SK-N-SH (cell line): ENCODE results near the gene ST7. TPM values are rescaled to one million over a fixed set of nuclear protein-coding genes. Genes with fewer than 3 reads are reported as not detected.
"Not testable (repeated sequence)": the region's sequence is repeated elsewhere in the genome, so short reads cannot be mapped to it uniquely, and the experiment has no call there.

Experiments
- CTCF ChIA-PET: fragments of 300-600, 350-600 bp; formaldehyde crosslinking; extraction: SDS; loops from one replicate; lab custom pipeline; 2021; lab: Yijun Ruan, JAX
- POLR2A ChIA-PET: fragments of 350-600 bp; sonication (Branson Sonifier 250); formaldehyde crosslinking; extraction: SDS; loops from one replicate; lab custom pipeline; 2020; ENCODE audit warnings: antibody characterized with exemption, inconsistent platforms; lab: Yijun Ruan, JAX
- DNase-seq: peaks from one replicate; pipeline ENCODE4 v3.0.0; 2012
- H2AFZ ChIP-seq: fragments of 200-600 bp; sonication (generic); 2 replicates; pipeline ENCODE4 v1.8.1; 2016; ENCODE audit warnings: antibody characterized with exemption, mild to moderate bottlenecking, low read depth
- H3F3A ChIP-seq: fragments of 200-600 bp; sonication (generic); replicated peaks from 2 replicates; pipeline ENCODE3; 2016; ENCODE audit warnings: antibody characterized with exemption, mild to moderate bottlenecking; ENCODE audit not compliant: insufficient read depth
- H3K27ac ChIP-seq, 2 experiments: fragments of 200-500 bp in 1 of 2; fragments of 200-600 bp in 1 of 2; sonication (Bioruptor generic) in 1 of 2; sonication (generic), shearing (Covaris generic) in 1 of 2; 2 replicates each; pipeline versions ENCODE4 v1.5.1 to v1.6.1; 2014 to 2016; ENCODE audit warnings: low read depth in 2 of 2, inconsistent platforms in 1 of 2, low read length in 1 of 2, mild to moderate bottlenecking in 1 of 2, mixed read lengths in 1 of 2
- H3K27me3 ChIP-seq: fragments of 200-600 bp; sonication (generic), shearing (Covaris generic); 2 replicates; pipeline ENCODE4 v1.6.1; 2016; ENCODE audit warnings: mixed run types; ENCODE audit not compliant: insufficient read depth
- H3K36me3 ChIP-seq, 2 experiments: fragments of 200-500 bp in 1 of 2; fragments of 200-600 bp in 1 of 2; sonication (Bioruptor generic) in 1 of 2; sonication (generic) in 1 of 2; replicated peaks in 1 of 2; 2 replicates each; pipeline versions ENCODE3 to v1.5.1; 2014 to 2016; ENCODE audit warnings: low read length in 1 of 2, mild to moderate bottlenecking in 1 of 2; ENCODE audit not compliant: insufficient read depth in 2 of 2, control insufficient read depth in 1 of 2
- H3K4me1 ChIP-seq, 2 experiments: fragments of 200-500 bp in 1 of 2; fragments of 200-600 bp in 1 of 2; sonication (Bioruptor generic) in 1 of 2; sonication (generic), shearing (Covaris generic) in 1 of 2; 2 replicates each; pipeline versions ENCODE4 v1.5.1 to v1.6.1; 2014 to 2016; ENCODE audit warnings: low read depth in 1 of 2, low read length in 1 of 2, mixed run types in 1 of 2; ENCODE audit not compliant: insufficient read depth in 2 of 2, control insufficient read depth in 1 of 2
- H3K4me2 ChIP-seq: fragments of 200-600 bp; sonication (generic), shearing (Covaris generic); 2 replicates; pipeline ENCODE4 v1.6.1; 2017; ENCODE audit warnings: mixed run types
- H3K4me3 ChIP-seq, 2 experiments: fragments of 200-500 bp in 1 of 2; fragments of 200-600 bp in 1 of 2; sonication (Bioruptor generic) in 1 of 2; sonication (generic), shearing (Covaris generic) in 1 of 2; 2 replicates each; pipeline versions ENCODE4 v1.5.1 to v1.8.1; 2014 to 2016; ENCODE audit warnings: low read depth in 2 of 2, inconsistent platforms in 1 of 2, low read length in 1 of 2, mild to moderate bottlenecking in 1 of 2, mixed read lengths in 1 of 2, moderate library complexity in 1 of 2
- H3K79me2 ChIP-seq: fragments of 200-600 bp; sonication (generic); 2 replicates; pipeline ENCODE4 v1.8.1; 2017; ENCODE audit warnings: mild to moderate bottlenecking; ENCODE audit not compliant: insufficient read depth
- H3K9ac ChIP-seq: fragments of 200-600 bp; sonication (generic); 2 replicates; pipeline ENCODE4 v1.6.1; 2017; ENCODE audit warnings: mixed run types
- H3K9me2 ChIP-seq: fragments of 200-600 bp; sonication (generic); 2 replicates; pipeline ENCODE4 v1.6.1; 2017; ENCODE audit warnings: mixed run types
- H3K9me3 ChIP-seq: fragments of 200-600 bp; sonication (generic); 2 replicates; pipeline ENCODE4 v1.6.1; 2017; ENCODE audit warnings: mixed run types, mild to moderate bottlenecking, moderate library complexity
- H4K20me1 ChIP-seq: fragments of 200-600 bp; sonication (generic); 2 replicates; pipeline ENCODE4 v1.6.1; 2017; ENCODE audit warnings: mild to moderate bottlenecking, mixed run types; ENCODE audit not compliant: insufficient read depth
- CHD2 ChIP-seq: fragments of 150-350 bp; IDR thresholded peaks from 2 replicates; pipeline ENCODE4 v1.6.1; 2018; ENCODE audit warnings: low read length; ENCODE audit not compliant: partially characterized antibody
- ELF1 ChIP-seq: IDR thresholded peaks from 2 replicates; pipeline ENCODE4 v1.4.0; 2012
- FOSL2 ChIP-seq: IDR thresholded peaks from 2 replicates; pipeline ENCODE4 v1.4.0; 2012; ENCODE audit warnings: low read depth, mild to moderate bottlenecking, moderate library complexity, borderline replicate concordance
- FOXM1 ChIP-seq: IDR thresholded peaks from 2 replicates; pipeline ENCODE4 v1.4.0; 2012; ENCODE audit warnings: low read depth, mild to moderate bottlenecking
- JUND ChIP-seq: IDR thresholded peaks from 2 replicates; pipeline ENCODE4 v1.4.0; 2012
- RAD21 ChIP-seq: IDR thresholded peaks from 2 replicates; pipeline ENCODE4 v1.6.1; 2012; ENCODE audit warnings: mild to moderate bottlenecking, low read length
- RCOR1 ChIP-seq: fragments of 150-350 bp; IDR thresholded peaks from 2 replicates; pipeline ENCODE4 v1.6.1; 2017; ENCODE audit warnings: antibody characterized with exemption, low read length
- WGBS: methylation state at CpG from one replicate; pipeline ENCODE4 v1.1.6; 2017; ENCODE audit warnings: low lambda C conversion rate; 5-methylcytosine and 5-hydroxymethylcytosine counted together
- polyA plus RNA-seq, 3 experiments: library from polyadenylated mRNA; depleted of rRNA; stranded (reverse); fragments of >200 nt; gene quantifications; 2 replicates each; pipeline ENCODE4 v1.2.3, GENCODE V29; 2012
- TF ChIP-seq, protein P1 (sequence below): IDR thresholded peaks from 2 replicates; pipeline ENCODE4 v1.6.1; 2012; ENCODE audit warnings: mild to moderate bottlenecking, low read depth, low read length, moderate library complexity
- TF ChIP-seq, protein P2 (sequence below): IDR thresholded peaks from 2 replicates; pipeline ENCODE4 v1.4.0; 2012; ENCODE audit warnings: low read depth, borderline replicate concordance
- TF ChIP-seq, protein P3 (sequence below): IDR thresholded peaks from 2 replicates; pipeline ENCODE4; 2012

ST7 gene
- polyA plus RNA-seq, 1 of the 3 experiments (the other 2 are of a cell fraction) = 23.5 TPM

DNA sequence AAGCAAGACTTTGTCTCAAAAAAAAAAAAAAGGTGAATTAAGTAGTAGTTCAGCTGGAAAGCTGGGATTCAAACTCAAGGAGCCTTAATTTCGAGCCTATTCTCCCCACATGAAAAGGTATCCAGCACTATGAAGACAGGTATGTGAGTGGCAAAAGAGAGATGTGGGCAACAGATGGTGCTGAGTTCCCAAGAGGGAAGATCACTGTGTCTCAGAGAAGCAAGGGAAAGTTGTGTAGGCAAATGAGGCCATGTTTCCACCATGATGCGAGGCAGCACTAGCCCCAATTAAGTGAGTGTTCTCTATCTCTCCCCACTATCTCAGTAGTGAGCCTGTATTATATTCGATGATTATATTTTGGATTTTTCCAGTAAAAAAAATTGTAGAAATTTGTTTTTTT, 19.8 kb upstream of the ST7 start:
- POLR2A ChIA-PET = no interaction called here
- Histone ChIP-seq H4K20me1 (no peaks in the 10 kb centered on the region), H3F3A (peaks cover under 1% of the 10 kb centered on the region)
- 89% methylated on average over 3 of the region's 3 CpGs for WGBS
- TF ChIP-seq RAD21 (no peak), RCOR1 (no peak), ELF1 (no peak), CHD2 (no peak)
- TF ChIP-seq, all 33 proteins: peak for 0
- Histone ChIP-seq H2AFZ (no peak overlapping the region), H3K9ac (no peak overlapping the region), H3K4me2 (no peak overlapping the region), H3K4me1 (no peaks in the 10 kb centered on the region), H3K27me3 (no peaks in the 10 kb centered on the region), H3K9me2 (no peaks in the 10 kb centered on the region), H3K79me2 (no peaks in the 10 kb centered on the region), H3K9me3 (no peaks in the 10 kb centered on the region), H3K4me3 (no peak overlapping the region), H3K36me3 (no peaks in the 10 kb centered on the region), H3K27ac (no peak overlapping the region)
- no peak for DNase-seq
- CTCF ChIA-PET = interaction anchor here (1.0 to 13.4 kb wide), 8 partner anchors 14 to 526 kb away, joined by 3 to 219 read pairs (median 7); no protein-coding TSS in a partner anchor

DNA sequence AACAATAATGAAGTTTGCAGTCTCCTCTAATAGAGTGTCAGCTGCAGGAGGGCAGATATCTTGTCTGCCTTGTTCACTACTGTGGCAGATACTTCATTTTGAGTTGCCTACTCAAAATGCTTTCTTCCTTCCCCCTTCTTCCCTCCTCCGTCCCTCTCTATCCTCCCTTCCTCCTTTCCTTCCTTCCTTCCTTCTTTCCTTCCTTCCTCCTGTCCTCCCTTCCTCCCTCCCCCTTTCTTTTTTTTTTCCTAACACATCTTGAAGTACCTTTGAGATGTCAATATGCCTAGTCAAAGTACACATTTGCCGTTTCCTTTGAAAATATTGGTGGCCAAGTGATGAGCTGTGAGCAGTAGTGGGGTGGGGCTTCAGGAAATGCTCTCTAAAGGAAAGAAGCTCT, 18.7 kb upstream of the ST7 start:
- ChIA-PET CTCF (interaction anchor here (0.7 to 13.4 kb wide), 5 partner anchors 13 to 187 kb away, joined by 3 to 219 read pairs (median 4); partner anchors contain the start of gene ST7), POLR2A (no interaction called here)
- no peak for DNase-seq
- H3K9ac ChIP-seq = no peak overlapping the region
- no peaks in the 10 kb centered on the region for H3K4me1 ChIP-seq
- no peaks in the 10 kb centered on the region for H4K20me1 ChIP-seq
- H3K4me3 ChIP-seq = no peak overlapping the region
- H3K27ac ChIP-seq = no peak overlapping the region
- no peaks in the 10 kb centered on the region for H3K36me3 ChIP-seq
- H3K27me3 ChIP-seq = no peaks in the 10 kb centered on the region
- H3F3A ChIP-seq = no peaks in the 10 kb centered on the region
- 79% methylated on average over 2 of the region's 2 CpGs for WGBS
- no peaks in the 10 kb centered on the region for H3K9me2 ChIP-seq
- H3K79me2 ChIP-seq = no peaks in the 10 kb centered on the region
- H3K4me2 ChIP-seq = no peak overlapping the region
- no peak overlapping the region for H2AFZ ChIP-seq
- H3K9me3 ChIP-seq = no peaks in the 10 kb centered on the region
- TF ChIP-seq JUND (no peak), FOXM1 (no peak)

DNA sequence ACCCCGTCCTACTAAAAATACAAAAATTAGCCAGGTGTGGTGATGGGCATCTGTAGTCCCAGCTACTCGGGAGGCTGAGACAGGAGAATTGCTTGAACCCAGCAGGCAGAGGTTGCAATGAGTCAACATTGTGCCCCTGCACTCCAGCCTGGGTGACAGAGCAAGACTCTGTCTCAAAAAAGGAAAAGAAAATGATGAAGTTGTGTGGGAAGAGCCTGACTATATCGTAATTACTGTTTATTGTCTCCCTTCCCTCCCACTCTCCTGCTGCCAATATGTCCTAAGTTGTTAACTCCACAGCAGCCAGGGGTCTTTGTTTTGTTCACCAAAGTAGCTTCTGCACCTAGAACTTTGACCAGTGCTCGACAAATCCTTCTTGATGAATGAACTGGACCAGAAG, 16.5 kb upstream of the ST7 start:
- H2AFZ ChIP-seq, H3K4me1 ChIP-seq, H3K9me2 ChIP-seq, H3K9me3 ChIP-seq, H3K36me3 ChIP-seq, CTCF ChIA-PET, POLR2A ChIA-PET, H3K27me3 ChIP-seq, H3F3A ChIP-seq, H4K20me1 ChIP-seq, H3K4me3 ChIP-seq, H3K9ac ChIP-seq, H3K4me2 ChIP-seq, H3K27ac ChIP-seq, H3K79me2 ChIP-seq, DNase-seq: not testable (repeated sequence)
- WGBS = 67% methylated on average over 4 of the region's 4 CpGs

DNA sequence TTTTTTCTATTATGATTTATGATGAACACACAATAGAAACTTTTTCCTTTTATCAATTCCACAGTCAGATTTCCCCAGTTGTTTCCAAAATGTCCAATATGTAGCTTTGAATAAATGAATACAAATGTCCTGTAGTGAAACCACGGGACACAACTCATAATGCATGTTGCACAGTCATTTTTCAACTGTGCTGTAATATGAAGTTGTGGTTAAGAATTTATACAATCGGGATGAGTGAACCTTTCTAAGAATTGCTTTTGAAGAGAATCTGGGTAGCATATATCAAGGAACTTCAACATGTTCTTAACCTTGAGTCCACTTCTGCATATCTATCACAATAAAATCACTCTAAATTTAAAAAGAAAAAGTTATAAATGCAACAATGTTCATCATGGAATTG, 14.6 kb upstream of the ST7 start:
- H3K4me1 ChIP-seq = no peaks in the 10 kb centered on the region
- no peaks in the 10 kb centered on the region for H3K36me3 ChIP-seq
- no peak overlapping the region for H2AFZ ChIP-seq
- no peak overlapping the region for H3K9ac ChIP-seq
- TF ChIP-seq, protein P1, sequence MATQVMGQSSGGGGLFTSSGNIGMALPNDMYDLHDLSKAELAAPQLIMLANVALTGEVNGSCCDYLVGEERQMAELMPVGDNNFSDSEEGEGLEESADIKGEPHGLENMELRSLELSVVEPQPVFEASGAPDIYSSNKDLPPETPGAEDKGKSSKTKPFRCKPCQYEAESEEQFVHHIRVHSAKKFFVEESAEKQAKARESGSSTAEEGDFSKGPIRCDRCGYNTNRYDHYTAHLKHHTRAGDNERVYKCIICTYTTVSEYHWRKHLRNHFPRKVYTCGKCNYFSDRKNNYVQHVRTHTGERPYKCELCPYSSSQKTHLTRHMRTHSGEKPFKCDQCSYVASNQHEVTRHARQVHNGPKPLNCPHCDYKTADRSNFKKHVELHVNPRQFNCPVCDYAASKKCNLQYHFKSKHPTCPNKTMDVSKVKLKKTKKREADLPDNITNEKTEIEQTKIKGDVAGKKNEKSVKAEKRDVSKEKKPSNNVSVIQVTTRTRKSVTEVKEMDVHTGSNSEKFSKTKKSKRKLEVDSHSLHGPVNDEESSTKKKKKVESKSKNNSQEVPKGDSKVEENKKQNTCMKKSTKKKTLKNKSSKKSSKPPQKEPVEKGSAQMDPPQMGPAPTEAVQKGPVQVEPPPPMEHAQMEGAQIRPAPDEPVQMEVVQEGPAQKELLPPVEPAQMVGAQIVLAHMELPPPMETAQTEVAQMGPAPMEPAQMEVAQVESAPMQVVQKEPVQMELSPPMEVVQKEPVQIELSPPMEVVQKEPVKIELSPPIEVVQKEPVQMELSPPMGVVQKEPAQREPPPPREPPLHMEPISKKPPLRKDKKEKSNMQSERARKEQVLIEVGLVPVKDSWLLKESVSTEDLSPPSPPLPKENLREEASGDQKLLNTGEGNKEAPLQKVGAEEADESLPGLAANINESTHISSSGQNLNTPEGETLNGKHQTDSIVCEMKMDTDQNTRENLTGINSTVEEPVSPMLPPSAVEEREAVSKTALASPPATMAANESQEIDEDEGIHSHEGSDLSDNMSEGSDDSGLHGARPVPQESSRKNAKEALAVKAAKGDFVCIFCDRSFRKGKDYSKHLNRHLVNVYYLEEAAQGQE = no peak
- TF ChIP-seq FOSL2 = no peak
- TF ChIP-seq, protein P2, sequence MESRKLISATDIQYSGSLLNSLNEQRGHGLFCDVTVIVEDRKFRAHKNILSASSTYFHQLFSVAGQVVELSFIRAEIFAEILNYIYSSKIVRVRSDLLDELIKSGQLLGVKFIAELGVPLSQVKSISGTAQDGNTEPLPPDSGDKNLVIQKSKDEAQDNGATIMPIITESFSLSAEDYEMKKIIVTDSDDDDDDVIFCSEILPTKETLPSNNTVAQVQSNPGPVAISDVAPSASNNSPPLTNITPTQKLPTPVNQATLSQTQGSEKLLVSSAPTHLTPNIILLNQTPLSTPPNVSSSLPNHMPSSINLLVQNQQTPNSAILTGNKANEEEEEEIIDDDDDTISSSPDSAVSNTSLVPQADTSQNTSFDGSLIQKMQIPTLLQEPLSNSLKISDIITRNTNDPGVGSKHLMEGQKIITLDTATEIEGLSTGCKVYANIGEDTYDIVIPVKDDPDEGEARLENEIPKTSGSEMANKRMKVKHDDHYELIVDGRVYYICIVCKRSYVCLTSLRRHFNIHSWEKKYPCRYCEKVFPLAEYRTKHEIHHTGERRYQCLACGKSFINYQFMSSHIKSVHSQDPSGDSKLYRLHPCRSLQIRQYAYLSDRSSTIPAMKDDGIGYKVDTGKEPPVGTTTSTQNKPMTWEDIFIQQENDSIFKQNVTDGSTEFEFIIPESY = no peak
- TF ChIP-seq, protein P3, sequence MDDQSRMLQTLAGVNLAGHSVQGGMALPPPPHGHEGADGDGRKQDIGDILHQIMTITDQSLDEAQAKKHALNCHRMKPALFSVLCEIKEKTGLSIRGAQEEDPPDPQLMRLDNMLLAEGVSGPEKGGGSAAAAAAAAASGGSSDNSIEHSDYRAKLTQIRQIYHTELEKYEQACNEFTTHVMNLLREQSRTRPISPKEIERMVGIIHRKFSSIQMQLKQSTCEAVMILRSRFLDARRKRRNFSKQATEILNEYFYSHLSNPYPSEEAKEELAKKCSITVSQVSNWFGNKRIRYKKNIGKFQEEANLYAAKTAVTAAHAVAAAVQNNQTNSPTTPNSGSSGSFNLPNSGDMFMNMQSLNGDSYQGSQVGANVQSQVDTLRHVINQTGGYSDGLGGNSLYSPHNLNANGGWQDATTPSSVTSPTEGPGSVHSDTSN = no peak
- no peaks in the 10 kb centered on the region for H3F3A ChIP-seq
- no peaks in the 10 kb centered on the region for H3K27me3 ChIP-seq
- no peak overlapping the region for H3K27ac ChIP-seq
- WGBS = 43% methylated on average over 2 of the region's 2 CpGs
- no peaks in the 10 kb centered on the region for H3K79me2 ChIP-seq
- DNase-seq = no peak
- H4K20me1 ChIP-seq = no peaks in the 10 kb centered on the region
- ChIA-PET CTCF (interaction anchor here (1.0 to 8.2 kb wide), 4 partner anchors 8 to 172 kb away, joined by 3 to 44 read pairs (median 4); no protein-coding TSS in a partner anchor), POLR2A (no interaction called here)
- no peak overlapping the region for H3K4me3 ChIP-seq
- H3K9me2 ChIP-seq = no peaks in the 10 kb centered on the region
- H3K9me3 ChIP-seq = no peaks in the 10 kb centered on the region
- no peak overlapping the region for H3K4me2 ChIP-seq
